ENCODE data around the gene KLLN. TPM values are rescaled to one million over a fixed set of nuclear protein-coding genes. Genes with fewer than 3 reads are reported as not detected.
"Not testable (repeated sequence)": the region's sequence is repeated elsewhere in the genome, so short reads cannot be mapped to it uniquely, and the experiment has no call there.

KLLN gene
- total RNA-seq, 1 donor from 2014 or later, result 0.71 TPM

DNA sequence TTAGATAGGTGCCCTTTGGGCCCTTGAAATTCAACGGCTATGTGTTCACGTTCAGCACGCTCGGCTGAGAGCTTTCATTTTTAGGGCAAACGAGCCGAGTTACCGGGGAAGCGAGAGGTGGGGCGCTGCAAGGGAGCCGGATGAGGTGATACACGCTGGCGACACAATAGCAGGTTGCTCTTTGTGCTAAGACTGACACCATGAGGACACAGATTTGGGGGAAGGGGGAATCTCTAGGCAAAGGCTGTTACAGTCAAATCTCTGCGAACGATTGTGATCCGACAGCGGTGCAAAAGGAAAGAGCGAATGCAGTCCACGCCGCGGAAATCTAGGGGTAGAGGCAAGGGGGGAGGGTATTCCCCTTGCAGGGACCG lies 667 bp downstream of the KLLN start:
- Histone ChIP-seq H3K9me3 (no peaks in the 10 kb centered on the region), H3K4me1 (peaks cover 17% of the 10 kb centered on the region), H3K27me3 (ENCODE audit: low read depth) (no peaks in the 10 kb centered on the region), H3K4me3 (peak overlapping the region; percentile 95), H3K27ac (peak overlapping the region; percentile 95), H3K36me3 (no peaks in the 10 kb centered on the region)
- TF ChIP-seq, protein P1, sequence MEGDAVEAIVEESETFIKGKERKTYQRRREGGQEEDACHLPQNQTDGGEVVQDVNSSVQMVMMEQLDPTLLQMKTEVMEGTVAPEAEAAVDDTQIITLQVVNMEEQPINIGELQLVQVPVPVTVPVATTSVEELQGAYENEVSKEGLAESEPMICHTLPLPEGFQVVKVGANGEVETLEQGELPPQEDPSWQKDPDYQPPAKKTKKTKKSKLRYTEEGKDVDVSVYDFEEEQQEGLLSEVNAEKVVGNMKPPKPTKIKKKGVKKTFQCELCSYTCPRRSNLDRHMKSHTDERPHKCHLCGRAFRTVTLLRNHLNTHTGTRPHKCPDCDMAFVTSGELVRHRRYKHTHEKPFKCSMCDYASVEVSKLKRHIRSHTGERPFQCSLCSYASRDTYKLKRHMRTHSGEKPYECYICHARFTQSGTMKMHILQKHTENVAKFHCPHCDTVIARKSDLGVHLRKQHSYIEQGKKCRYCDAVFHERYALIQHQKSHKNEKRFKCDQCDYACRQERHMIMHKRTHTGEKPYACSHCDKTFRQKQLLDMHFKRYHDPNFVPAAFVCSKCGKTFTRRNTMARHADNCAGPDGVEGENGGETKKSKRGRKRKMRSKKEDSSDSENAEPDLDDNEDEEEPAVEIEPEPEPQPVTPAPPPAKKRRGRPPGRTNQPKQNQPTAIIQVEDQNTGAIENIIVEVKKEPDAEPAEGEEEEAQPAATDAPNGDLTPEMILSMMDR (IDR thresholded peaks at IDR 0.05), result no peak
- ATAC-seq (peak; percentile 6 to 35), DNase-seq (no peak)
- intact Hi-C loops (cut with DNase I), result no loop called here

DNA sequence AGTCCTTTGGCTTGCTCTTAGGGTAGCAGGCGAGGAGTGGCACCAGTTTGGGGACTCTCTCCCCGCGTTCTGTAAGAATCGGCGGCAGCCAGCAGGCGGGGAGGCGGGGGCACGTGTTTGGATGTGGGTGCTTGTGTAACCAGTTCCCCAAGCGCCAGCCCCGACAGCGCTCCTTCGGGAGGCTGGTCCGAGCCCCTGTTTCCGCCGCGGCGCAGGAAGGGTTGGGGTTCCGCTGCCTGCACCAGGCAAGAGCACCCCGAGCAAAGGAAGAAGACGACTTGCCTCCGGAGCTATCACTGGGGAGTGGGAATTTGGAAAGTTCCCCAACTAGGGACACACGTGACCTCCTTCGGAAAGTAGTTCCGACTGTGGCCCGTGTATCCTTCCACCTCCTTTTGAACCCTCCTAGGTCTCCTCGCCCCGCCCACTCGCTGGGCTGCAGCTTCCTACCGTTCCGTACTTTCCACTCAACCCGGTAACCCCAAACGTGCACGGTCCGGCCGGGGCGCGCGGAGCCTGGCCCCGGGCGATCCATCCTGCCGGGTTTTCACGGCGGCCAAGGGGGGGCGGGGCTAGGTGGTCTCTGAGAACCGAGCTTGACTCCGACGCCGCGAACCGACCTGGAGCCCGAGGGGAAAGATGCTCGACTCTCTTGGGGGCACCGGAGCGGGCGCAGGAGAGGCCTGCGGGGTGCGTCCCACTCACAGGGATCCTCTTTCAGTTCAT lies 1.2 kb downstream of the KLLN start:
- Histone ChIP-seq H3K27ac (peak overlapping the region; percentile 95), H3K4me3 (peak overlapping the region; percentile 95), H3K36me3 (no peaks in the 10 kb centered on the region), H3K4me1 (peaks cover 17% of the 10 kb centered on the region), H3K27me3 (ENCODE audit: low read depth) (no peaks in the 10 kb centered on the region), H3K9me3 (no peaks in the 10 kb centered on the region)
- TF ChIP-seq, protein P1 (IDR thresholded peaks at IDR 0.05), result no peak
- intact Hi-C loops (cut with DNase I), result no loop called here
- peak; percentile 99 for DNase-seq
- peak; percentile 92 to 96 for ATAC-seq

DNA sequence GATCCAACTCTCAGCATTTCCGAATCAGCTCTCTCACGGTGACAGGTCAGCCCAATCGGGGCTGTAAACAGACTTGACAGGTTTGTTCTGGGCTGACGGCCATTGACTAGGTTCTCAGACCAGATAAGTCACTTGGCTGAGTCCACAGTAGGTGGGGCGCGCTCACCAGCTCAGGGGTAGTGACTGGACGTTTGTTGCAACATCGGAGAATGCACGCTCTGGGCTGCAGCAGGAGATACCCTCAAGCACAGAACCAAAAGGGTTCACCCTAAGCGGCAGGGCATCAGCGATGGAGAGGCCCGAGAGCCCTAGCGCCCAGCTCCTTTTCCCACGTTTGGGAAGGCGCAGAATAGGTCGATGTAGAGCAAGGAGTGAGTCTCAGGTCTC lies 1.8 kb downstream of the KLLN start:
- DNase-seq, result peak; percentile 86
- peak overlapping the region; percentile 95 for H3K4me3 ChIP-seq
- no peaks in the 10 kb centered on the region for H3K27me3 ChIP-seq (ENCODE audit: low read depth)
- TF ChIP-seq, protein P1 (IDR thresholded peaks at IDR 0.05), result no peak
- H3K9me3 ChIP-seq, result no peaks in the 10 kb centered on the region
- peak; percentile 49 to 64 for ATAC-seq
- H3K27ac ChIP-seq, result peak overlapping the region; percentile 95
- intact Hi-C loops (cut with DNase I), result no loop called here
- no peaks in the 10 kb centered on the region for H3K36me3 ChIP-seq
- peaks cover 17% of the 10 kb centered on the region for H3K4me1 ChIP-seq

DNA sequence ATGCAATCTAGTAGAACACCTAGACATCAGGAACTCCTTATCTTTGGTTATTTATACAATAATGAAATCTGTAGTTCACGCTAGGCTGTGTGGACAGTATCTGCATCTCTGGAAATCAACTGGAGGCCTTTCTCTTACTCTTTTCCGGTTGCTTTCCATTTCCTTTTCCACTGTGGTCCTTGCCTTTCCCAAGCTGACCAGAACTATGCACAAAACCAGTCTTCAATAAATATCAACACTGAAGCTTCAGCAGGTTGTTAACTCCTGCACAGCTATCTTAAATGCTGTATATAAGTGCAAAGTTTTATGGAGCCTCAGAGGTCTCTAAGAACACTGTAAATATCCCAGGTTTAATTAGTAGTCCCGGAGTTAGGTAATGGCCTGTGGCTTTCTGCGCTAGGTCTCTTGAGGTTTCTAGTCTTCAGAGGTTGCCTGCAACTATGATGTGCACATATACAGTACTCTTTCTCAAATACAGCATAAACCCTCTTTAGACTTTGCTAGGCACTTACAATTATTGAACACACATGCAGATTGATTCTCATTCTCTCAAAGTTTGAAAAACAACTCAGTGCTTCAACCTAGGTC lies 2.4 kb downstream of the KLLN start:
- Histone ChIP-seq H3K36me3 (no peaks in the 10 kb centered on the region), H3K9me3 (no peaks in the 10 kb centered on the region), H3K27ac (peak overlapping the region; percentile 95), H3K4me1 (peaks cover 17% of the 10 kb centered on the region), H3K27me3 (ENCODE audit: low read depth) (no peaks in the 10 kb centered on the region), H3K4me3 (peak overlapping the region; percentile 95)
- intact Hi-C loops (cut with DNase I), result no loop called here
- TF ChIP-seq, protein P1 (IDR thresholded peaks at IDR 0.05), result no peak
- DNase-seq, result no peak
- ATAC-seq, result no peak

DNA sequence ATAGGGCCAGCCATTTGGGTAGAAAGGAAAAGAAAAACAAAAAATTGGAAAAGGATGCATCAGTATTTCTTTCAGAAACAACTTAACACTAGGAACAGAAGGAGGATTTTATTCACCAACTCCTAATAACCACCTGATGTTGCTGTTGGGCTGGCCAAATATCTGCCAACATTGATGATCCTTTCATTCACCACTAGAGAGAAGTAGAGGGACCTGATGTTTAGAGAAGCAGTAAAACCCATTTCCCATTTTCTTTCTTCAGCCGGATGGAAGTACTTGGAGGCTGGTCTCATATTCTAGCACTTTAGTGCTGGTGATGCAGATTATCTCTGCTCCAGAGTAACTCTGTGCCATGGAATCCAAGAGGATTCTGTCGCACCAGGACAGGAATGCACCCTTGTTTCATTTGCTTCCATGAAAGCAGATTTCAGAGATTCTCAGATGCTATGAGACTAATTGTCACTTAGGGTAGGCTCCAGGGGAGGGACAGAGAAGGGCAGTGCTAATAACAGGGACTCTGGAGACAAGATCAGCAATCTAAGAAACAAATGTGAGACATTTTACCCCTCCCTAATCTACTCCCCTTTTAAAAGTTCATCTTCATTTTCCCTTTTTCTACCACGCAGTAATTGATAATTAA lies 3.1 kb downstream of the KLLN start:
- TF ChIP-seq, protein P1 (IDR thresholded peaks at IDR 0.05), result peak; percentile 46
- intact Hi-C loops (cut with DNase I), result no loop called here
- ATAC-seq (no peak), DNase-seq (no peak)
- no peaks in the 10 kb centered on the region for H3K9me3 ChIP-seq
- H3K27ac ChIP-seq, result no peak overlapping the region
- no peaks in the 10 kb centered on the region for H3K27me3 ChIP-seq (ENCODE audit: low read depth)
- no peaks in the 10 kb centered on the region for H3K36me3 ChIP-seq
- no peak overlapping the region for H3K4me3 ChIP-seq
- peaks cover 17% of the 10 kb centered on the region for H3K4me1 ChIP-seq

DNA sequence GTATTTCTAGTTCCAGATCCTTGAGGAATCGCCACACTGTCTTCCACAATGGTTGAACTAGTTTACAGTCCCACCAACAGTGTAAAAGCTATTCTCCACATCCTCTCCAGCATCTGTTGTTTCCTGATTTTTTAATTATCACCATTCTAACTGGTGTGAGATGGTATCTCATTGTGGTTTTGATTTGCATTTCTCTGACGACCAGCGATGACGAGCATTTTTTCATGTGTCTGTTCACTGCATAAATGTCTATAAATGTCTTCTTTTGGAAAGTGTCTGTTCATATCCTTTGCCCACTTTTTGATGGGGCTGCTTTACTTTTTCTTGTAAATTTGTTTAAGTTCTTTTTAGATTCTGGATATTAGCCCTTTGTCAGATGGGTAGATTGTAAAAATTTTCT lies 7.7 kb downstream of the KLLN start:
- intact Hi-C loops (cut with DNase I); ATAC-seq; DNase-seq; H3K27ac ChIP-seq; H3K9me3 ChIP-seq; H3K36me3 ChIP-seq; H3K27me3 ChIP-seq (ENCODE audit: low read depth); H3K4me3 ChIP-seq; H3K4me1 ChIP-seq: not testable (repeated sequence)

DNA sequence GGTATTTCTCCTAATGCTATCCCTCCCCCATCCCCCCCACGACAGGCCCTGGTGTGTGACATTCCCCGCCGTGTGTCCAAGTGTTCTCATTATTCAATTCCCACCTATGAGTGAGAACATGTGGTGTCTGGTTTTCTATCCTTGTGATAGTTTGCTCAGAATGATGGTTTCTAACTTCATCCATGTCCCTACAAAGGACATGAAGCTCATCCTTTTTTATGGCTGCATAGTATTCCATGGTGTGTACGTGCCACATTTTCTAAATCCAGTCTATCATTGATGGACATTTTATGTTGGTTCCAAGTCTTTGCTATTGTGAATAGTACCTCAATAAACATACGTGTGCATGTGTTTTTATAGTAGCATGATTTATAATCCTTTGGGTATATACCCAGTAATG lies 8.1 kb downstream of the KLLN start:
- H3K9me3 ChIP-seq; H3K4me1 ChIP-seq; H3K4me3 ChIP-seq; intact Hi-C loops (cut with DNase I); H3K36me3 ChIP-seq; H3K27ac ChIP-seq; ATAC-seq; H3K27me3 ChIP-seq (ENCODE audit: low read depth); DNase-seq: not testable (repeated sequence)

Data from lower lobe of right lung (tissue), 2 donors.